Astrocyte (in vitro differentiated cells and primary cell): ENCODE measurements around the gene SAE1. TPM values are rescaled to one million over a fixed set of nuclear protein-coding genes. Genes with fewer than 3 reads are reported as not detected.

Experiments
- DNase-seq: peaks from one replicate; pipeline ENCODE4 v3.0.0-alpha.2; 2010; ENCODE audit warnings: low read depth
- FAIRE-seq: peaks from 2 replicates; lab custom pipeline; 2011; peaks lifted over from hg19 to GRCh38; lab: Jason Lieb, UNC
- H2AFZ ChIP-seq: 2 replicates; pipeline ENCODE4 v1.6.0; 2012; ENCODE audit warnings: low read depth, low read length, inconsistent platforms
- H3K27ac ChIP-seq: 2 replicates; pipeline ENCODE4 v1.5.1; 2011; ENCODE audit warnings: low read depth, low read length, inconsistent platforms
- H3K27me3 ChIP-seq: 2 replicates; pipeline ENCODE4 v1.6.0; 2011; ENCODE audit warnings: low read length, inconsistent platforms; ENCODE audit not compliant: insufficient read depth
- H3K36me3 ChIP-seq: 2 replicates; pipeline ENCODE4 v1.5.1; 2011; ENCODE audit warnings: low read length, inconsistent platforms; ENCODE audit not compliant: insufficient read depth
- H3K4me1 ChIP-seq: 2 replicates; pipeline ENCODE4 v1.5.1; 2011; ENCODE audit warnings: low read length, inconsistent platforms; ENCODE audit not compliant: insufficient read depth
- H3K4me2 ChIP-seq: 2 replicates; pipeline ENCODE4 v1.6.0; 2012; ENCODE audit warnings: low read length, inconsistent platforms
- H3K4me3 ChIP-seq: 2 replicates; pipeline ENCODE4 v1.5.1; 2011; ENCODE audit warnings: low read depth, mild to moderate bottlenecking, low read length, inconsistent platforms; ENCODE audit not compliant: insufficient read depth
- H3K79me2 ChIP-seq: 2 replicates; pipeline ENCODE4 v1.6.0; 2012; ENCODE audit warnings: mild to moderate bottlenecking, low read length, inconsistent platforms; ENCODE audit not compliant: insufficient read depth
- H3K9ac ChIP-seq: 2 replicates; pipeline ENCODE4 v1.6.0; 2012; ENCODE audit warnings: mild to moderate bottlenecking, low read length, inconsistent platforms
- H3K9me3 ChIP-seq: 2 replicates; pipeline ENCODE4 v1.5.1; 2012; ENCODE audit warnings: low read depth, mild to moderate bottlenecking, low read length, inconsistent platforms; ENCODE audit not compliant: insufficient read depth
- H4K20me1 ChIP-seq: 2 replicates; pipeline ENCODE4 v1.6.0; 2012; ENCODE audit warnings: low read length, inconsistent platforms; ENCODE audit not compliant: insufficient read depth
- H3K27ac Mint-ChIP-seq: one replicate; pipeline ENCODE4 v1.8.0; 2021; ENCODE audit warnings: mild to moderate bottlenecking, mixed read lengths; ENCODE audit not compliant: unreplicated experiment
- H3K27me3 Mint-ChIP-seq: one replicate; pipeline ENCODE4 v1.8.0; 2021; ENCODE audit warnings: low read depth, mixed read lengths; ENCODE audit not compliant: unreplicated experiment
- H3K36me3 Mint-ChIP-seq: one replicate; pipeline ENCODE4 v1.8.0; 2021; ENCODE audit warnings: low read depth, mixed read lengths; ENCODE audit not compliant: unreplicated experiment
- H3K4me1 Mint-ChIP-seq: one replicate; pipeline ENCODE4 v1.8.0; 2021; ENCODE audit warnings: low read depth, mixed read lengths; ENCODE audit not compliant: unreplicated experiment
- H3K4me3 Mint-ChIP-seq: one replicate; pipeline ENCODE4 v1.8.0; 2021; ENCODE audit warnings: mild to moderate bottlenecking, moderate library complexity, mixed read lengths; ENCODE audit not compliant: unreplicated experiment
- H3K9me3 Mint-ChIP-seq: one replicate; pipeline ENCODE4 v1.8.0; 2021; ENCODE audit warnings: mild to moderate bottlenecking, mixed read lengths; ENCODE audit not compliant: unreplicated experiment
- CTCF ChIP-seq: IDR thresholded peaks from 2 replicates; pipeline ENCODE4 v1.5.1; 2011; ENCODE audit warnings: low read depth, mild to moderate bottlenecking, inconsistent platforms, low read length, moderate library complexity; ENCODE audit not compliant: insufficient read depth
- EZH2 ChIP-seq: IDR thresholded peaks from 2 replicates; pipeline ENCODE4 v1.6.1; 2012; ENCODE audit warnings: mild to moderate bottlenecking, low read length, inconsistent platforms; ENCODE audit not compliant: insufficient read depth
- total RNA-seq: library from RNA; stranded (reverse); gene quantifications from 2 replicates; pipeline ENCODE4 v1.2.1, GENCODE V29; 2021

SAE1 gene
- total RNA-seq, 1 donor from 2014 or later: 133 TPM

GRCh38 chr19:47176627-47177090 lies 46.0 kb downstream of the SAE1 start:
- peak overlapping the region; percentile 12 for H3K4me3 ChIP-seq
- peaks cover 40% of the 10 kb centered on the region for H3K79me2 ChIP-seq
- Mint-ChIP-seq H3K27ac (peak overlapping the region; percentile 0), H3K4me1 (peaks cover 12% of the 10 kb centered on the region), H3K36me3 (peaks cover 22% of the 10 kb centered on the region), H3K4me3 (peak overlapping the region; percentile 55), H3K9me3 (no peaks in the 10 kb centered on the region), H3K27me3 (no peaks in the 10 kb centered on the region)
- peaks cover 25% of the 10 kb centered on the region for H3K4me1 ChIP-seq
- FAIRE-seq (peak; percentile 72), DNase-seq (peak; percentile 96)
- H3K9me3 ChIP-seq: no peaks in the 10 kb centered on the region
- H2AFZ ChIP-seq: no peak overlapping the region
- no peaks in the 10 kb centered on the region for H3K27me3 ChIP-seq
- peak overlapping the region; percentile 70 for H3K4me2 ChIP-seq
- H3K9ac ChIP-seq: peak overlapping the region; percentile 65
- H3K36me3 ChIP-seq: peaks cover 24% of the 10 kb centered on the region
- peaks cover 50% of the 10 kb centered on the region for H4K20me1 ChIP-seq
- peak overlapping the region; percentile 92 for H3K27ac ChIP-seq
- TF ChIP-seq CTCF: no peak
- TF ChIP-seq EZH2: no peak

- peaks cover 12% of the 10 kb centered on the region for H3K36me3 Mint-ChIP-seq
Measured at GRCh38 chr19:47179653-47180310, 49.1 kb downstream of the SAE1 start.

More at GRCh38 chr19:47179653-47180310, 49.1 kb downstream of the SAE1 start:
- no peak for FAIRE-seq
- H3K9me3 Mint-ChIP-seq: no peaks in the 10 kb centered on the region
- H3K4me3 Mint-ChIP-seq: no peak overlapping the region
- peaks cover 72% of the 10 kb centered on the region for H4K20me1 ChIP-seq
- no peak overlapping the region for H3K4me2 ChIP-seq
- peaks cover 23% of the 10 kb centered on the region for H3K36me3 ChIP-seq
- no peak overlapping the region for H2AFZ ChIP-seq
- no peaks in the 10 kb centered on the region for H3K27me3 Mint-ChIP-seq
- H3K27ac ChIP-seq: no peak overlapping the region
- no peak overlapping the region for H3K9ac ChIP-seq
- no peak overlapping the region for H3K27ac Mint-ChIP-seq
- no peaks in the 10 kb centered on the region for H3K9me3 ChIP-seq
- H3K4me1 Mint-ChIP-seq: peaks cover 19% of the 10 kb centered on the region
- H3K79me2 ChIP-seq: peaks cover 35% of the 10 kb centered on the region
- peaks cover 40% of the 10 kb centered on the region for H3K4me1 ChIP-seq
- no peaks in the 10 kb centered on the region for H3K27me3 ChIP-seq
- H3K4me3 ChIP-seq: no peak overlapping the region
- DNase-seq: no peak
- TF ChIP-seq EZH2 (no peak), CTCF (no peak)
